Uterus (tissue), 2 donors: ENCODE results near the gene SULT1A2.

Experiments used
- POLR2A ChIP-seq, 2 donors: fragments of 450-650 bp; IDR thresholded peaks; one replicate each; pipeline ENCODE4 v1.6.1; 2016; ENCODE audit warnings: antibody characterized with exemption in 2 of 2, mild to moderate bottlenecking in 1 of 2, moderate library complexity in 1 of 2
- TF ChIP-seq, protein P1 (sequence below), 4 experiments: fragments of 200-600 bp in 2 of 4; fragments of 450-650 bp in 2 of 4; sonication (generic) in 2 of 4; IDR thresholded peaks; one replicate each; pipeline ENCODE4 v1.5.1; 2016 to 2019; ENCODE audit warnings: antibody characterized with exemption in 4 of 4, mild to moderate bottlenecking in 2 of 4, moderate library complexity in 1 of 4

DNA sequence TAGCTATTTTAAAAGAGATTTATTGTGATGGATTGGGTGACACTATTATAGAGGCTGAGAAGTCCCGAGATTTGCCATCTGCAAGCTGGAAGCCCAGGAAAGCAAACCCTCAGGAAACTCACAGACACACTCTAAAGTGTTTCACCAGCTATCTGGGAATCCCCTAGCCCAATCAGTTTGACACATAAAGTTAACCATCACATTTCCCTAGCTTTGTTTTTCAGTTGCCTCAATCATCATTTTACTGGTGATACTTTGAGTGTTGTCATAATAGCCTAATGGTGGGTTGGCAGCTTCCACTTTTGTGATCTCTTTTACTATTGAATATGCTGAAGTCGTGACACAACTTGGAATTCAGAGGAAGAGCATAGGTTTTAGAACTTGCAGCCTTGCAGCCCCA lies 41.3 kb downstream of the SULT1A2 start:
- TF ChIP-seq, protein P1, sequence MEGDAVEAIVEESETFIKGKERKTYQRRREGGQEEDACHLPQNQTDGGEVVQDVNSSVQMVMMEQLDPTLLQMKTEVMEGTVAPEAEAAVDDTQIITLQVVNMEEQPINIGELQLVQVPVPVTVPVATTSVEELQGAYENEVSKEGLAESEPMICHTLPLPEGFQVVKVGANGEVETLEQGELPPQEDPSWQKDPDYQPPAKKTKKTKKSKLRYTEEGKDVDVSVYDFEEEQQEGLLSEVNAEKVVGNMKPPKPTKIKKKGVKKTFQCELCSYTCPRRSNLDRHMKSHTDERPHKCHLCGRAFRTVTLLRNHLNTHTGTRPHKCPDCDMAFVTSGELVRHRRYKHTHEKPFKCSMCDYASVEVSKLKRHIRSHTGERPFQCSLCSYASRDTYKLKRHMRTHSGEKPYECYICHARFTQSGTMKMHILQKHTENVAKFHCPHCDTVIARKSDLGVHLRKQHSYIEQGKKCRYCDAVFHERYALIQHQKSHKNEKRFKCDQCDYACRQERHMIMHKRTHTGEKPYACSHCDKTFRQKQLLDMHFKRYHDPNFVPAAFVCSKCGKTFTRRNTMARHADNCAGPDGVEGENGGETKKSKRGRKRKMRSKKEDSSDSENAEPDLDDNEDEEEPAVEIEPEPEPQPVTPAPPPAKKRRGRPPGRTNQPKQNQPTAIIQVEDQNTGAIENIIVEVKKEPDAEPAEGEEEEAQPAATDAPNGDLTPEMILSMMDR (IDR thresholded peaks at IDR 0.05) = no peak
- no peak for TF ChIP-seq POLR2A (IDR thresholded peaks at IDR 0.05)
